Mesothelial cell of epicardium (in vitro differentiated cells): Measurements from ENCODE around the gene ZNF280B. TPM values are rescaled to one million over a fixed set of nuclear protein-coding genes. Genes with fewer than 3 reads are reported as not detected.
"Not testable (repeated sequence)": the region's sequence is repeated elsewhere in the genome, so short reads cannot be mapped to it uniquely, and the experiment has no call there.

Source experiments
- DNase-seq, 2 experiments: peaks; one replicate each; pipeline ENCODE4 v3.0.0; 2021; ENCODE audit warnings: low spot score in 2 of 2; ENCODE audit not compliant: unreplicated experiment in 2 of 2
- H3K27ac Mint-ChIP-seq: 2 replicates; pipeline ENCODE4 v1.8.0; 2021; ENCODE audit warnings: mixed read lengths
- H3K27me3 Mint-ChIP-seq: 2 replicates; pipeline ENCODE4 v1.8.0; 2021; ENCODE audit warnings: low read depth, mixed read lengths
- H3K36me3 Mint-ChIP-seq: 2 replicates; pipeline ENCODE4 v1.8.0; 2021; ENCODE audit warnings: mixed read lengths
- H3K4me1 Mint-ChIP-seq: 2 replicates; pipeline ENCODE4 v1.8.0; 2021; ENCODE audit warnings: mixed read lengths
- H3K4me3 Mint-ChIP-seq: 2 replicates; pipeline ENCODE4 v1.8.0; 2021; ENCODE audit warnings: mild to moderate bottlenecking, moderate library complexity, mixed read lengths
- H3K9me3 Mint-ChIP-seq: 2 replicates; pipeline ENCODE4 v1.8.0; 2021; ENCODE audit warnings: mixed read lengths
- total RNA-seq: library from RNA; stranded (reverse); gene quantifications from 3 replicates; pipeline ENCODE4 v1.2.1, GENCODE V29; 2021
- TF ChIP-seq, protein P1 (sequence below): fragments of 200-600 bp; sonication (generic); IDR thresholded peaks from one replicate; pipeline ENCODE4 v1.5.0; 2021; ENCODE audit warnings: antibody characterized with exemption; ENCODE audit not compliant: unreplicated experiment

The ZNF280B gene
- total RNA-seq, 1 donor from 2014 or later: 6.4 TPM

DNA sequence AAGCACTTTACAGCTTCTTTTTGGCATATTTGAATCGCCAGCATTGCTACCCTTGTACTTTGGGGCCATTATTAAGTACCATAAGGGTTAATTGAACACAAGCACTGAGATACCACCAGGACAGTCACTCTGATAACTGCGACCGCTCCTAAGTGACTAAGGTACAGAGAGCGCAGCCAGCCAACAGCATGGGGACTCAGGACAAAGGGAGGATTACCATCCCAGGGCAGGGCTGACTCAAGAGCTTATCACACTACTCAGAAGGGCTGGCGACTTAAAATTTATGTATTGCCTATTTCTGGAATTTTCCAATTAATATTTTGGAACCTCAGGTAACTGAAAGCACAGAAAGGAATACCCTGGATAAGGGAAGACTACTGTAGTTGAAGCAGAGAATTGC lies 11.0 kb upstream of the ZNF280B start:
- Mint-ChIP-seq H3K27me3 (peaks cover 41% of the 10 kb centered on the region), H3K4me1 (peaks cover 2% of the 10 kb centered on the region), H3K36me3 (no peaks in the 10 kb centered on the region), H3K27ac (no peak overlapping the region), H3K4me3 (no peak overlapping the region), H3K9me3 (no peaks in the 10 kb centered on the region)
- DNase-seq: no peak
- TF ChIP-seq, protein P1, sequence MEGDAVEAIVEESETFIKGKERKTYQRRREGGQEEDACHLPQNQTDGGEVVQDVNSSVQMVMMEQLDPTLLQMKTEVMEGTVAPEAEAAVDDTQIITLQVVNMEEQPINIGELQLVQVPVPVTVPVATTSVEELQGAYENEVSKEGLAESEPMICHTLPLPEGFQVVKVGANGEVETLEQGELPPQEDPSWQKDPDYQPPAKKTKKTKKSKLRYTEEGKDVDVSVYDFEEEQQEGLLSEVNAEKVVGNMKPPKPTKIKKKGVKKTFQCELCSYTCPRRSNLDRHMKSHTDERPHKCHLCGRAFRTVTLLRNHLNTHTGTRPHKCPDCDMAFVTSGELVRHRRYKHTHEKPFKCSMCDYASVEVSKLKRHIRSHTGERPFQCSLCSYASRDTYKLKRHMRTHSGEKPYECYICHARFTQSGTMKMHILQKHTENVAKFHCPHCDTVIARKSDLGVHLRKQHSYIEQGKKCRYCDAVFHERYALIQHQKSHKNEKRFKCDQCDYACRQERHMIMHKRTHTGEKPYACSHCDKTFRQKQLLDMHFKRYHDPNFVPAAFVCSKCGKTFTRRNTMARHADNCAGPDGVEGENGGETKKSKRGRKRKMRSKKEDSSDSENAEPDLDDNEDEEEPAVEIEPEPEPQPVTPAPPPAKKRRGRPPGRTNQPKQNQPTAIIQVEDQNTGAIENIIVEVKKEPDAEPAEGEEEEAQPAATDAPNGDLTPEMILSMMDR: no peak

DNA sequence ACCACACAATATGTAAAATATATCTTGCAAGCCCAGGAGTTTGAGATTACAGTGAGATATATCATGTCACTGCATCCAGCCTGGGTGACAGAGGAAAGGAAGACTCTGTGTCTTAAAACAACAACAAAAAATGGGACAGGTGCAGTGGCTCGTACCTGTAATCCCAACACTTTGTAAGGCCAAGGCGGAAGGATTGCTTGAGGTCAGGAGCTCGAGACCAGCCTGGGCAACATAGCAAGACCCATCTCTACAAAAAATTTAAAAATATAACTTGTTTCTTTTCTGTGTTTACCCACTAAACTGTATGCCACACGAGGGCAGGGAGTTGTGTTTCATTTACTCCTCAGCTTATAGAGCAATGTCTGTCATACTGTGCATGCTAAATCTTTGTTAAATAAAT lies 8.4 kb upstream of the ZNF280B start:
- Mint-ChIP-seq H3K4me3 (no peak overlapping the region), H3K9me3 (no peaks in the 10 kb centered on the region), H3K36me3 (no peaks in the 10 kb centered on the region), H3K27ac (no peak overlapping the region), H3K27me3 (peaks cover 54% of the 10 kb centered on the region), H3K4me1 (peaks cover 2% of the 10 kb centered on the region)
- TF ChIP-seq, protein P1: no peak
- no peak for DNase-seq

DNA sequence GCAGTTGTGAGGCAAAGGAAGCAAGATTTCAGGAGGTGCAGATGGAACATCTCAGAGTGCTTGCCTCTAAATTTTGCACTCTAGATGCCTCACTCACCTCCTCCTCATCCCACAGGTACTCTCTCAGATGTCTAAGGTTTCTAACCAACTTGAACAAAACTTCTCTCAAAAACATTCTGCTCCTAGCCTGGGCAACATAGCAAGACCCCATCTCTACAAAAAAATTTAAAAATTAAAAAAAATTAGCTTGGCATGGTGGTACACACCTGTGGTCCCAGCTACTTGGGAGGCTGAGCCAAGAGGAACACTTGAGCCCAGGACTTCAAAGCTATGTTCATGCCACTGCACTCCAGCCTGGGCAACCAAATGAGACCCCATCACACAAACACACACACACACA lies 7.3 kb upstream of the ZNF280B start:
- TF ChIP-seq, protein P1: no peak
- H3K4me3 Mint-ChIP-seq: no peak overlapping the region
- H3K27me3 Mint-ChIP-seq: peaks cover 61% of the 10 kb centered on the region
- peaks cover under 1% of the 10 kb centered on the region for H3K4me1 Mint-ChIP-seq
- no peak overlapping the region for H3K27ac Mint-ChIP-seq
- H3K36me3 Mint-ChIP-seq: no peaks in the 10 kb centered on the region
- no peak for DNase-seq
- peaks cover 7% of the 10 kb centered on the region for H3K9me3 Mint-ChIP-seq

DNA sequence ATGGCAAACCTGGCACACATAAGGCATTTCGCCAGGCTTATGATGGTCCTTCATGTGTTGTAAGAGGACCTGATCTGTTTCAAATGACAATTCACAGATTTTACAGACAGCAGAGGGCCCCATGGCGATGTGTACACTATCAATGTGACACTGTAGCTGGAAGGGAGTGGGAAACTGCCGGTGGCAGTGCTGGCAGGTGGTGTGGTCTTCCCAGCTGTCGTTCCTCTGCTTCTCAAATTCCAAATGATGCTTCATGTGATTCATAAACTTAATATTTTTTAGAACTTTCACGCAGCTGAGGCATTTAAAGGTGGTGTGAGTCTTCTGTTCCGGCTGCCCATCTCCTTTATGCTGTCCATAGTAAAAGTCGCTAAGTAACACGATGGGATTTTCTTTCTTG lies 5.9 kb upstream of the ZNF280B start:
- H3K9me3 Mint-ChIP-seq: peaks cover 14% of the 10 kb centered on the region
- not testable (repeated sequence) for H3K4me3 Mint-ChIP-seq, H3K36me3 Mint-ChIP-seq, DNase-seq, H3K4me1 Mint-ChIP-seq, H3K27ac Mint-ChIP-seq
- H3K27me3 Mint-ChIP-seq: peaks cover 58% of the 10 kb centered on the region

DNA sequence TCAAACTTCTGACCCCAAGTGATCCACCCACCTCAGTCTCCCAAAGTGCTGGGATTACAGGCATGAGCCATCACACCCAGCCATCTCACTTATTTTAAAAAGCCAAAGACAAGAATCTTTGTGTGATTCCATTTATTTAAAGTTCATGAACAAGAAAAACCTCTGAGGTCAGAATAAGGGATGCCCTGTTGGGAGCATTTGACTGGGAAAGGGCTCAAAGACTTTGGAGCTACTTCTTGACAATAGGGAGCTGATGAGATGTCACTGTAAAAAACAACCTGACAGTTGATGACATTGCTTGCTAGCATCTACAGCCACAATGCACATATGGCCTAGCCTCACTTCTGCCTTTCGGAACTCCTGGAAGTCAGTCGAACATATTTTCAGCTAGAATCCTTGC lies 5.1 kb upstream of the ZNF280B start:
- H3K27ac Mint-ChIP-seq: no peak overlapping the region
- TF ChIP-seq, protein P1: no peak
- H3K9me3 Mint-ChIP-seq: peaks cover 17% of the 10 kb centered on the region
- peaks cover 2% of the 10 kb centered on the region for H3K36me3 Mint-ChIP-seq
- H3K4me3 Mint-ChIP-seq: no peak overlapping the region
- no peaks in the 10 kb centered on the region for H3K4me1 Mint-ChIP-seq
- no peak for DNase-seq
- peaks cover 57% of the 10 kb centered on the region for H3K27me3 Mint-ChIP-seq

DNA sequence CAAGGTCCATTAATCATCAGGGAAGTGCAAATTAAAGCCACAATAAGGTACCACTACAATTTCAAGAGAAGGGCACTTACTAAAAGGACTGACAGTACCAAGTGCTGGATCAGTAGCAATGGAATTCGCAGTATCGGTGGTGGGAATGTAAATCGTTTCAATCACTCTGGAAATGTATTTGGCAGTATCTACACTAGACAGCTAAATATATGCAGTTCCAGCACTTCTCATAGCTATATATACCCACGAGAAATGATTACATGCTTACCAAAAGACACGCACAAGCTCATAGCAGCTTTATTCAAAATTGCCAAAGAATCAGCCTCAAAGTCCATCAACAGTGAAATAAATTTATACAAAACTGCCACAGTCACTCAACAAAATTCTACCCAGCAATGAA lies 4.4 kb upstream of the ZNF280B start:
- H3K4me1 Mint-ChIP-seq: peaks cover under 1% of the 10 kb centered on the region
- no peak overlapping the region for H3K4me3 Mint-ChIP-seq
- peaks cover 17% of the 10 kb centered on the region for H3K9me3 Mint-ChIP-seq
- DNase-seq: no peak
- peaks cover 57% of the 10 kb centered on the region for H3K27me3 Mint-ChIP-seq
- TF ChIP-seq, protein P1: no peak
- H3K36me3 Mint-ChIP-seq: peaks cover 2% of the 10 kb centered on the region
- no peak overlapping the region for H3K27ac Mint-ChIP-seq

DNA sequence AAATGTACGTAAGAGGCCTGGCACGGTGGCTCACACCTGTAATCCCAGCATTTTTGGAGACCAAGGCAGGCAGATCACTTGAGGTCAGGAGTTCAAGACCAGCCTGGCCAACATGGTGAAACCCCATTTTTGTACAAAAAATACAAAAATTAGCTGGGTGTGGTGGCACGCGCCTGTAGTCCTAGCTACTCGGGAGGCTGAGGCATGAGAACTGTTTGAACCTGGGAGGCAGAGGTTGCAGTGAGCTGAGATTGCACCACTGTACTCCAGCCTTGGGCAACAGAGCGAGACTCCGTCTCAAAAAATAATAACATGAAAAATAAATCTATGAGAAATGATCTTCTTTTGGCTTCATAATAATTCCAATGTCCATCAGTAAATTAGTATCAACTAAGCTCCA lies 2.3 kb upstream of the ZNF280B start:
- peaks cover 17% of the 10 kb centered on the region for H3K9me3 Mint-ChIP-seq
- H3K27ac Mint-ChIP-seq, DNase-seq, H3K4me3 Mint-ChIP-seq, H3K4me1 Mint-ChIP-seq: not testable (repeated sequence)
- peaks cover 44% of the 10 kb centered on the region for H3K27me3 Mint-ChIP-seq
- peaks cover 13% of the 10 kb centered on the region for H3K36me3 Mint-ChIP-seq

DNA sequence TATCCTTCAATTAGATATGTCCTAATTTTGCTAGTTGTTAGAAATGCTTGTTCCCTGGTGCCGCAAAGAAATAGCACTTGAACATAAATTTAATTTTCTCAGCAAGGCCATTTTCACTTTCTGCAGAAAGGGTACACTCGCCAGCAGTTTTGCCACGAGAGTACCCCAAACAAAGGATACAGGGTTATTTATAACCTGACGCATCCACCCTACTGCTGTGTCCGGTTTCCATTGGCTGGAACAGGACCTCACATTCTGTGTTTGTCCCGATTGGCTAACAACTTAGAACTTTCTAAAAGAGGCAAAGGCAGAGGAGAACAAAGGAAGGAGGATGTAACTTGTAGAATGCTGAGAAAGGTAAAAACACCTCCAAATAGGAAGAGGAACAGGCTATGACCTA lies 1.4 kb upstream of the ZNF280B start:
- not testable (repeated sequence) for H3K27ac Mint-ChIP-seq, H3K4me1 Mint-ChIP-seq, DNase-seq
- H3K36me3 Mint-ChIP-seq: peaks cover 17% of the 10 kb centered on the region
- H3K9me3 Mint-ChIP-seq: peaks cover 17% of the 10 kb centered on the region
- peak overlapping the region; percentile 54 for H3K4me3 Mint-ChIP-seq
- H3K27me3 Mint-ChIP-seq: peaks cover 35% of the 10 kb centered on the region
